ENCODE results near the gene DPP10.
"Not testable (repeated sequence)": the region's sequence is repeated elsewhere in the genome, so short reads cannot be mapped to it uniquely, and the experiment has no call there.

The DPP10 gene

GRCh38 chr2:115034801-115035200 is 592.4 kb downstream of the DPP10 start:
- no peak for DNase-seq

GRCh38 chr2:115036818-115037217 is 594.4 kb downstream of the DPP10 start:
- DNase-seq: no peak

- no peak for DNase-seq
These were observed 615.0 kb downstream of the DPP10 start for GRCh38 chr2:115057473-115057872.

DNA sequence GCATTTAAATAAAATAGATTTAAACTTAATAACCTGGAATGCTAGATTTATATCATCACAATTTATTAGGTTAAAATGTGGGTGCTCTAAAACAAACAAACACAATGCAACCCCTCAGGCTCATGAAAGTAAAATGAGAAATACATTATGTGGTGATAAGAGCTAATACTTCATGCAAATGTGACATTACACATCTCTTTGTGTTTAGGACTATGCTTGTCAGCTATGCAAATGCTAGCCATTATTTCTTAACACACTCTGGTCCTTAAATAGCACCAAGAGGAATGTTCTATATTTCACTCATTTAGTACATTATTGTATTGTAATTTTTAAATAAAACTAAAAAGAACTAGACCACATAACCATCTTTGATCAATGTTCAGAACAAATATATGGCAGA is 627.6 kb downstream of the DPP10 start:
- DNase-seq: no peak

GRCh38 chr2:115071534-115071933 is 629.1 kb downstream of the DPP10 start:
- no peak for DNase-seq

- no peak for DNase-seq
These were observed 633.4 kb downstream of the DPP10 start for GRCh38 chr2:115075800-115076199.

GRCh38 chr2:115077626-115078025 is 635.2 kb downstream of the DPP10 start:
- no peak for DNase-seq

GRCh38 chr2:115083225-115083624 is 640.8 kb downstream of the DPP10 start:
- DNase-seq: no peak

GRCh38 chr2:115083711-115084110 is 641.3 kb downstream of the DPP10 start:
- DNase-seq: no peak

DNA sequence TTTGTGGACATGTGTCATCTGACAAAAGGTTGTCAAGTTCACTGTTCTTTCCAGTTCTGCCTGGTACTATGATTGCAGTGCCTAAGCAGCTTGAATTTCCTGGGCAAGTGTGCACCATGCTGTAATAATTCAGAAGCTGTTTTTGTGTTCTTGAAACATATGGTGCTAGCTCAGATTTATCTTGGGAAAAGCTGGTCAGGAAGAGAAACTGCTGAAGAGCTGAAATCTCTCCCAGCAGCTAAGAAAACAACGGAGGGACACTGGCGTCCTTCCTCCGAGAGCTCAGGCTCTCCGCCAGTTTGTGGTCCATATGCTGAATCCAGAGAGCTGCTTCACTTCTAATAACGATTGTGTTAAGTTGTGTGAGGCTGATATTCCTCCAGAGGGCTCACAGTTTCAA is 642.0 kb downstream of the DPP10 start:
- no peak for DNase-seq

- not testable (repeated sequence) for DNase-seq
These were observed 643.7 kb downstream of the DPP10 start for GRCh38 chr2:115086051-115086620.

DNA sequence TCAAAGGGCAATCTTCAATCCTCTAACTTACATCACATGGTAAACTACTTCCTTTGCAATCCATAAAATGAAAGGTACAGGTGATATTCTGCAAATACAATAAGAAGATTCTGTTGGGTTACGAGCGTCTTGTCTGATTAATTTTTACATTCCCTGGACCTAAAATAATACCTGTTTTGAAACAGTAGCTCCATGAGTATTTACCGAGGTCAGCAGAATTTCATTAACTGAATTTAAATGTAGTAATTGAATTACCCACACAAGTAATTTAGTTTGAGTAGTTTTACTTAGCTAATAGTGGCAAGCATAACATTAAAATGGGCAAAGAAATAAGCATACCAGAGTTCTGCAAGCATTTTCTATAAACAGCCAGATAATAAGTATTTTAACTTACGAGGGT is 652.0 kb downstream of the DPP10 start:
- DNase-seq: no peak

- no peak for DNase-seq
These were observed 663.5 kb downstream of the DPP10 start for GRCh38 chr2:115105966-115106365.

DNA sequence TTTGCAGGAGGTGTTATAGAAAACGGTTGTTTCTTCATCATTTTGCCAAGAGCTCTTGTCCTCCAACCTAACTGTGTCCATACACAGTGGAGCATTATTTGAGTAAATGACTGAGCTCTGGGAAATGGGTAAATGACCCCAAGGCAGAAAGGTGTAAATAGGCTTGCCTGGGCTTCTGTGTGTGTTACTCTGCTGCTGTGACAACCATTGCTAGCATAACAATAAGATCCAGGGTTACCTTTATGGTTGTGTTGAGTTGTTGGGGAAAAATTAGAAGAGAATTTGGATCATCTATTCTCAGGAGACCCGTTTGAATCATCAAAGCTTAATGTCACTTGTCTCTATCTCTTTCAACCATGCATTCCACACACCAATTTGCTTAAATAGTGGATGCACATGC is 672.7 kb downstream of the DPP10 start:
- DNase-seq: no peak

- no peak for DNase-seq
These were observed 675.9 kb downstream of the DPP10 start for GRCh38 chr2:115118306-115118705.

DNA sequence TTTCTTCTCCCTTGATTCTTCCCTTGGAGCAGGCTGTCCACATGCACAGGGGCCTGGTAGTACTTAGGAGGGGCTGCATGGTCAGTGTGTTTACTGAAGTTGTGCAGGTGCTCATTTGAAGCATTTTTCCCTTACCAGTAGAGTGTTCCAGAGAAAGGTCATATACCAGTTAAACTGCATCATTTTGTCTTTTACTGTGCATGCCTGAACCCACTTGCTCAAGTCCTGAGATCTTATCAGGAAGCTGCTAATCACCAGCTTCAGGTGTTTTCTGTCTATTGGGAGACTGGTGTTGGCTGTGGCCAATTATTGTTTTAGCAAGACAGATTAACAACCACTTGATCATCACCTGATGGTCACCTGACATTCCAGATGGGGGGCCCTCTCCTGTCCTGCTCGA is 676.6 kb downstream of the DPP10 start:
- no peak for DNase-seq

DNA sequence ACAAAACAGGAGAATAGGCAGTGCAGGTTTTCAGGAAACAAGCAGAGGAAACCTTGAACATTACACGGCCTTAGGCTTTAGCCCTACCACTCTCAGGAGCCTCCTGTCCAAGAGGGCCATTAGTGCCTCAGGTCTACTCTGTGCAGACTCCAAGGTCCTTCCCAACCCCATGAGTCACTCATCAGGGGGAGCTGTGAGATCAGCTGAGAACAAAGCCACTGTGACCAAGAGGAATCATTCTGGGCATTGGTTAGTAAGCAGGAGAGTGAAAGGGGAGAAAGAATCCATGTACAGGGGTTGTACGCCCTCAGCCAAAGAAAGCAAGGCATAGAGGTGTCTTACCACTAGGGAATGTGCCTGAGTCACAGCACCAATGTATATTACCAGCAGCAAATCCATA is 680.3 kb downstream of the DPP10 start:
- no peak for DNase-seq

- no peak for DNase-seq
These were observed 682.4 kb downstream of the DPP10 start for GRCh38 chr2:115124817-115125216.

DNA sequence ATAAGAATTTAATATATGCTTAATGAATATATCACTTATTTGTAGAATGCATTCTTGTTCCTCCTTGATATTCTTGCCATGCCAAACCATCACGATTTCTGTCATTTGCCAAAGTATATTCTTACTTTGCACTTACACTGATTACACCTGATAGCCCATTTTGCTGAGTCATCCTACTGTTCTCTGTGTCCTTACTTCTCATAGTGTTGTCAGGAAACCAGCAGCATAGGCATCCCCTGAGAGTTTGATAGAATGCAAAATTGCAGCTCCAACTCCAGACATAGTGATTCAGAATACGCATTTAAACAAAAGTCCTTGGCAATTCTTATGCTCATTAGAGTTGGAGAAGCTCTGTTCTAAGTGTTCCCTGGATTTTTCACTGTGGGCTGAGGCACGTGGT is 687.1 kb downstream of the DPP10 start:
- DNase-seq: no peak

- DNase-seq: no peak
These were observed 718.2 kb downstream of the DPP10 start for GRCh38 chr2:115160531-115161080.

- no peak for DNase-seq
These were observed 718.8 kb downstream of the DPP10 start for GRCh38 chr2:115161081-115161770.

- no peak for DNase-seq
These were observed 719.5 kb downstream of the DPP10 start for GRCh38 chr2:115161771-115162493.

- no peak for DNase-seq
These were observed 720.3 kb downstream of the DPP10 start for GRCh38 chr2:115162494-115163293.

Measured in activated CD4-positive, alpha-beta T cell treated with anti-CD3 and anti-CD28 coated beads, Interleukin-2, amount 50 U/mL, for 1 hour (primary cell).